GM19099 (cell line): ENCODE measurements around the gene LRTM1.

Experiments used
- POLR2A ChIP-seq: IDR thresholded peaks from 3 replicates; pipeline ENCODE4 v1.6.1; 2011; ENCODE audit warnings: low read depth; ENCODE audit not compliant: insufficient read length; ENCODE audit errors: extremely low read depth

The LRTM1 gene

GRCh38 chr3:54882129-54882833 is 45.6 kb downstream of the LRTM1 start:
- TF ChIP-seq POLR2A, result no peak

- TF ChIP-seq POLR2A, result no peak
These were observed 49.7 kb downstream of the LRTM1 start for GRCh38 chr3:54878145-54878544.

GRCh38 chr3:54877730-54878129 is 50.1 kb downstream of the LRTM1 start:
- no peak for TF ChIP-seq POLR2A

- no peak for TF ChIP-seq POLR2A
These were observed 51.2 kb downstream of the LRTM1 start for GRCh38 chr3:54876694-54877093.

- TF ChIP-seq POLR2A, result no peak
These were observed 52.1 kb downstream of the LRTM1 start for GRCh38 chr3:54875596-54876268.

GRCh38 chr3:54874816-54875556 is 52.9 kb downstream of the LRTM1 start:
- no peak for TF ChIP-seq POLR2A

GRCh38 chr3:54873059-54874010 is 54.5 kb downstream of the LRTM1 start:
- TF ChIP-seq POLR2A, result no peak

GRCh38 chr3:54871867-54872266 is 56.0 kb downstream of the LRTM1 start:
- TF ChIP-seq POLR2A, result no peak

GRCh38 chr3:54870423-54870822 is 57.4 kb downstream of the LRTM1 start:
- TF ChIP-seq POLR2A, result no peak
